A549 (cell line): ENCODE data around the gene WLS. TPM values are rescaled to one million over a fixed set of nuclear protein-coding genes. Genes with fewer than 3 reads are reported as not detected.

ENCODE experiments used
- ATAC-seq, 2 experiments: fragments of 200-7000 bp in 1 of 2; fragments of >200 bp in 1 of 2; cut with Nextera tagmentation in 1 of 2; cut with Tn5 transposase in 1 of 2; 3 replicates each; pipeline versions ENCODE4 v1.8.0 to v1.9.1; 2018 to 2020; ENCODE audit warnings: mild to moderate bottlenecking in 1 of 2, moderate library complexity in 1 of 2
- CTCF ChIA-PET: fragments of 300-600 bp; sonication (Branson Sonifier 250); formaldehyde crosslinking; extraction: SDS; loops from one replicate; lab custom pipeline; 2021; ENCODE audit warnings: antibody characterized with exemption, inconsistent platforms; lab: Yijun Ruan, JAX
- POLR2A ChIA-PET: fragments of 350-600 bp; formaldehyde crosslinking; extraction: SDS; loops from one replicate; lab custom pipeline; 2021; ENCODE audit warnings: antibody characterized with exemption, inconsistent platforms; lab: Yijun Ruan, JAX
- DNase-seq, 2 experiments: peaks; one replicate each; pipeline versions ENCODE4 v3.0.0 to v3.0.0-alpha.2; 2011 to 2016; ENCODE audit warnings: low read depth in 1 of 2, low spot score in 1 of 2
- FAIRE-seq: peaks from 2 replicates; lab custom pipeline; 2011; peaks lifted over from hg19 to GRCh38; lab: Jason Lieb, UNC
- H3K27ac ChIP-seq, 2 experiments: fragments of >200 bp; sonication (Bioruptor Twin); formaldehyde crosslinking; 3 replicates each; pipeline ENCODE4 v1.5.1; 2016 to 2017
- H3K4me1 ChIP-seq: fragments of >200 bp; sonication (Bioruptor Twin); formaldehyde crosslinking; 3 replicates; pipeline ENCODE4 v1.6.1; 2016
- H3K4me2 ChIP-seq: fragments of >200 bp; sonication (Bioruptor Twin); formaldehyde crosslinking; 3 replicates; pipeline ENCODE4 v1.6.1; 2016
- H3K4me3 ChIP-seq: fragments of >200 bp; sonication (Bioruptor Twin); formaldehyde crosslinking; 3 replicates; pipeline ENCODE4 v1.5.1; 2016
- H3K9me3 ChIP-seq: fragments of >200 bp; sonication (Bioruptor Twin); formaldehyde crosslinking; 3 replicates; pipeline ENCODE4 v1.6.1; 2016
- CHD2 ChIP-seq: fragments of 150-350 bp; IDR thresholded peaks from 2 replicates; pipeline ENCODE4 v1.6.1; 2014; ENCODE audit warnings: low read length; ENCODE audit not compliant: partially characterized antibody
- EHF ChIP-seq: fragments of 250-450 bp; sonication (Bioruptor Pico); IDR thresholded peaks from 2 replicates; pipeline ENCODE4 v1.5.0; 2020; ENCODE audit warnings: mild to moderate bottlenecking
- EHMT2 ChIP-seq: fragments of 200-600 bp; sonication (generic); IDR thresholded peaks from 2 replicates; pipeline ENCODE4 v1.6.1; 2016; ENCODE audit warnings: antibody characterized with exemption, low read depth, mild to moderate bottlenecking, moderate library complexity
- EP300 ChIP-seq, 2 experiments: fragments of >200 bp; sonication (Bioruptor Twin); formaldehyde crosslinking; IDR thresholded peaks; 2 replicates in 1 of 2; 3 replicates in 1 of 2; pipeline ENCODE4 v1.6.1; 2016 to 2017
- FOSL2 ChIP-seq, 2 experiments: fragments of 450-650 bp in 1 of 2; fragments of >200 bp in 1 of 2; sonication (Bioruptor Twin) in 1 of 2; formaldehyde crosslinking; IDR thresholded peaks; 2 replicates each; pipeline versions ENCODE4 v1.5.0 to v1.6.1; 2016 to 2020; ENCODE audit warnings: mild to moderate bottlenecking in 1 of 2, moderate library complexity in 1 of 2
- FOXS1 ChIP-seq: fragments of 250-450 bp; sonication (Bioruptor Pico); IDR thresholded peaks from 2 replicates; pipeline ENCODE4 v1.5.0; 2020; ENCODE audit warnings: mild to moderate bottlenecking, moderate library complexity
- HDAC2 ChIP-seq: fragments of 200-600 bp; sonication (generic); IDR thresholded peaks from 2 replicates; pipeline ENCODE4 v1.6.1; 2016
- HOXA7 ChIP-seq: fragments of 250-450 bp; sonication (Bioruptor Pico); IDR thresholded peaks from 2 replicates; pipeline ENCODE4 v1.5.0; 2020; ENCODE audit warnings: mild to moderate bottlenecking, moderate library complexity
- JUNB ChIP-seq: fragments of >200 bp; sonication (Bioruptor Twin); formaldehyde crosslinking; IDR thresholded peaks from 2 replicates; pipeline ENCODE4 v1.6.1; 2016
- KDM1A ChIP-seq: fragments of 200-600 bp; sonication (generic); IDR thresholded peaks from 2 replicates; pipeline ENCODE4 v1.6.1; 2016; ENCODE audit warnings: low read depth, mild to moderate bottlenecking
- MAFK ChIP-seq: fragments of 450-650 bp; IDR thresholded peaks from 2 replicates; pipeline ENCODE4 v1.6.1; 2014; ENCODE audit not compliant: partially characterized antibody
- MAX ChIP-seq: IDR thresholded peaks from 2 replicates; pipeline ENCODE4 v1.6.1; 2012
- NPAS2 ChIP-seq: fragments of 250-450 bp; sonication (Bioruptor Pico); IDR thresholded peaks from 2 replicates; pipeline ENCODE4 v1.8.0; 2022; ENCODE audit warnings: mild to moderate bottlenecking, moderate library complexity, borderline replicate concordance
- NR3C1 ChIP-seq: fragments of >200 bp; sonication (Bioruptor Twin); formaldehyde crosslinking; IDR thresholded peaks from 3 replicates; pipeline ENCODE4 v1.6.1; 2017
- PHF8 ChIP-seq: fragments of 200-600 bp; sonication (generic); IDR thresholded peaks from 2 replicates; pipeline ENCODE4 v1.6.1; 2016; ENCODE audit warnings: low read depth, mild to moderate bottlenecking, antibody characterized with exemption, moderate library complexity, borderline replicate concordance
- POLR2A ChIP-seq: IDR thresholded peaks from 2 replicates; pipeline ENCODE4 v1.6.1; 2012; ENCODE audit warnings: mild to moderate bottlenecking, low read length
- RAD21 ChIP-seq, 2 experiments: fragments of >200 bp in 1 of 2; sonication (Bioruptor Twin) in 1 of 2; formaldehyde crosslinking in 1 of 2; IDR thresholded peaks in 1 of 2; conservative IDR thresholded peaks in 1 of 2; 2 replicates in 1 of 2; 3 replicates in 1 of 2; pipeline ENCODE4 v1.6.1; 2012 to 2018; ENCODE audit warnings: inconsistent platforms in 1 of 2
- RCOR1 ChIP-seq: fragments of 150-350 bp; IDR thresholded peaks from 2 replicates; pipeline ENCODE4 v1.6.1; 2014; ENCODE audit warnings: antibody characterized with exemption, low read length, low read depth
- RFX5 ChIP-seq: fragments of 450-650 bp; IDR thresholded peaks from 2 replicates; pipeline ENCODE4 v1.7.1; 2014; ENCODE audit warnings: antibody characterized with exemption, mild to moderate bottlenecking, moderate library complexity
- SMC3 ChIP-seq: fragments of >200 bp; sonication (Bioruptor Twin); formaldehyde crosslinking; IDR thresholded peaks from 3 replicates; pipeline ENCODE4 v1.6.1; 2018; ENCODE audit warnings: inconsistent platforms
- SREBF2 ChIP-seq: fragments of 450-650 bp; IDR thresholded peaks from 2 replicates; pipeline ENCODE4 v1.6.1; 2014; ENCODE audit warnings: mild to moderate bottlenecking, moderate library complexity
- TFCP2L1 ChIP-seq: fragments of 250-450 bp; sonication (Bioruptor Pico); IDR thresholded peaks from 2 replicates; pipeline ENCODE4 v1.5.0; 2021; ENCODE audit warnings: mild to moderate bottlenecking
- ZC3H11A ChIP-seq: fragments of 450-650 bp; IDR thresholded peaks from 2 replicates; pipeline ENCODE4 v1.6.1; 2014; ENCODE audit warnings: antibody characterized with exemption, mild to moderate bottlenecking
- ZSCAN20 ChIP-seq: fragments of 250-450 bp; sonication (Bioruptor Pico); IDR thresholded peaks from 2 replicates; pipeline ENCODE4 v1.8.0; 2022; ENCODE audit warnings: mild to moderate bottlenecking, moderate library complexity
- WGBS: methylation state at CpG from one replicate; pipeline ENCODE4 v1.1.6; 2017; ENCODE audit errors: missing lambda C conversion rate; 5-methylcytosine and 5-hydroxymethylcytosine counted together
- polyA plus RNA-seq, 4 experiments: library from polyadenylated mRNA; depleted of rRNA in 3 of 4; stranded (reverse); fragments of >200 nt; fragmentation: RNase III in 1 of 4; extraction: RNeasy Plus Mini Kit Qiagen cat#74134 plus additional on column Dnase treatment in 1 of 4; gene quantifications; 2 replicates in 3 of 4; 3 replicates in 1 of 4; pipeline ENCODE4 v1.2.3, GENCODE V29; 2011 to 2017
- TF ChIP-seq, protein P1 (sequence below): IDR thresholded peaks from 2 replicates; pipeline ENCODE4 v1.6.1; 2012; ENCODE audit warnings: low read depth, borderline replicate concordance
- TF ChIP-seq, protein P2 (sequence below): fragments of 450-650 bp; IDR thresholded peaks from 2 replicates; pipeline ENCODE4 v1.6.1; 2014; ENCODE audit warnings: antibody characterized with exemption
- TF ChIP-seq, protein P3 (sequence below): fragments of 200-600 bp; sonication (generic); IDR thresholded peaks from 2 replicates; pipeline ENCODE4 v1.6.1; 2016; ENCODE audit warnings: antibody characterized with exemption, mild to moderate bottlenecking, moderate library complexity
- TF ChIP-seq, protein P4 (sequence below): fragments of 250-450 bp; sonication (Bioruptor Pico); IDR thresholded peaks from 2 replicates; pipeline ENCODE4 v1.5.0; 2020; ENCODE audit warnings: low read depth, mild to moderate bottlenecking, moderate library complexity
- TF ChIP-seq, protein P5 (sequence below): fragments of >200 bp; sonication (Bioruptor Twin); formaldehyde crosslinking; IDR thresholded peaks from 3 replicates; pipeline ENCODE4 v1.5.1; 2016

WLS gene
- polyA plus RNA-seq, 2 of the 4 experiments (the other 2 are of a cell fraction), result 6.6 to 12.1 TPM

GRCh38 chr1:68204977-68205630, 27.2 kb downstream of the WLS start:
- Histone ChIP-seq H3K9me3 (no peaks in the 10 kb centered on the region), H3K4me2 (no peak overlapping the region), H3K4me1 (0 out of 3 replicates have a peak, but pooled peaks cover 4% of the 10 kb centered on the region), H3K4me3 (no peak overlapping the region), H3K27ac (no peak overlapping the region)
- no peak for DNase-seq
- POLR2A ChIA-PET, result no interaction called here
- FAIRE-seq, result no peak
- CTCF ChIA-PET, result no interaction called here
- ATAC-seq, result no peak
- TF ChIP-seq EHMT2 (no peak), MAFK (no peak), RAD21 (conservative IDR thresholded peaks at IDR 0.05 in 1 of 2, IDR thresholded peaks at IDR 0.05 in 1 of 2) (no peak), HDAC2 (no peak), CHD2 (no peak), SMC3 (no peak), JUNB (no peak), FOXS1 (CRISPR knock-in tag) (no peak), ZSCAN20 (CRISPR knock-in tag) (no peak), KDM1A (no peak), RCOR1 (no peak), ZC3H11A (no peak)
- TF ChIP-seq, protein P1, sequence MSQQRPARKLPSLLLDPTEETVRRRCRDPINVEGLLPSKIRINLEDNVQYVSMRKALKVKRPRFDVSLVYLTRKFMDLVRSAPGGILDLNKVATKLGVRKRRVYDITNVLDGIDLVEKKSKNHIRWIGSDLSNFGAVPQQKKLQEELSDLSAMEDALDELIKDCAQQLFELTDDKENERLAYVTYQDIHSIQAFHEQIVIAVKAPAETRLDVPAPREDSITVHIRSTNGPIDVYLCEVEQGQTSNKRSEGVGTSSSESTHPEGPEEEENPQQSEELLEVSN, result no peak
- TF ChIP-seq, protein P2, sequence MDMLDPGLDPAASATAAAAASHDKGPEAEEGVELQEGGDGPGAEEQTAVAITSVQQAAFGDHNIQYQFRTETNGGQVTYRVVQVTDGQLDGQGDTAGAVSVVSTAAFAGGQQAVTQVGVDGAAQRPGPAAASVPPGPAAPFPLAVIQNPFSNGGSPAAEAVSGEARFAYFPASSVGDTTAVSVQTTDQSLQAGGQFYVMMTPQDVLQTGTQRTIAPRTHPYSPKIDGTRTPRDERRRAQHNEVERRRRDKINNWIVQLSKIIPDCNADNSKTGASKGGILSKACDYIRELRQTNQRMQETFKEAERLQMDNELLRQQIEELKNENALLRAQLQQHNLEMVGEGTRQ, result no peak
- TF ChIP-seq, protein P3, sequence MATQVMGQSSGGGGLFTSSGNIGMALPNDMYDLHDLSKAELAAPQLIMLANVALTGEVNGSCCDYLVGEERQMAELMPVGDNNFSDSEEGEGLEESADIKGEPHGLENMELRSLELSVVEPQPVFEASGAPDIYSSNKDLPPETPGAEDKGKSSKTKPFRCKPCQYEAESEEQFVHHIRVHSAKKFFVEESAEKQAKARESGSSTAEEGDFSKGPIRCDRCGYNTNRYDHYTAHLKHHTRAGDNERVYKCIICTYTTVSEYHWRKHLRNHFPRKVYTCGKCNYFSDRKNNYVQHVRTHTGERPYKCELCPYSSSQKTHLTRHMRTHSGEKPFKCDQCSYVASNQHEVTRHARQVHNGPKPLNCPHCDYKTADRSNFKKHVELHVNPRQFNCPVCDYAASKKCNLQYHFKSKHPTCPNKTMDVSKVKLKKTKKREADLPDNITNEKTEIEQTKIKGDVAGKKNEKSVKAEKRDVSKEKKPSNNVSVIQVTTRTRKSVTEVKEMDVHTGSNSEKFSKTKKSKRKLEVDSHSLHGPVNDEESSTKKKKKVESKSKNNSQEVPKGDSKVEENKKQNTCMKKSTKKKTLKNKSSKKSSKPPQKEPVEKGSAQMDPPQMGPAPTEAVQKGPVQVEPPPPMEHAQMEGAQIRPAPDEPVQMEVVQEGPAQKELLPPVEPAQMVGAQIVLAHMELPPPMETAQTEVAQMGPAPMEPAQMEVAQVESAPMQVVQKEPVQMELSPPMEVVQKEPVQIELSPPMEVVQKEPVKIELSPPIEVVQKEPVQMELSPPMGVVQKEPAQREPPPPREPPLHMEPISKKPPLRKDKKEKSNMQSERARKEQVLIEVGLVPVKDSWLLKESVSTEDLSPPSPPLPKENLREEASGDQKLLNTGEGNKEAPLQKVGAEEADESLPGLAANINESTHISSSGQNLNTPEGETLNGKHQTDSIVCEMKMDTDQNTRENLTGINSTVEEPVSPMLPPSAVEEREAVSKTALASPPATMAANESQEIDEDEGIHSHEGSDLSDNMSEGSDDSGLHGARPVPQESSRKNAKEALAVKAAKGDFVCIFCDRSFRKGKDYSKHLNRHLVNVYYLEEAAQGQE, result no peak
- TF ChIP-seq, protein P4, sequence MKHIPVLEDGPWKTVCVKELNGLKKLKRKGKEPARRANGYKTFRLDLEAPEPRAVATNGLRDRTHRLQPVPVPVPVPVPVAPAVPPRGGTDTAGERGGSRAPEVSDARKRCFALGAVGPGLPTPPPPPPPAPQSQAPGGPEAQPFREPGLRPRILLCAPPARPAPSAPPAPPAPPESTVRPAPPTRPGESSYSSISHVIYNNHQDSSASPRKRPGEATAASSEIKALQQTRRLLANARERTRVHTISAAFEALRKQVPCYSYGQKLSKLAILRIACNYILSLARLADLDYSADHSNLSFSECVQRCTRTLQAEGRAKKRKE (CRISPR knock-in tag), result no peak
- 64% methylated on average over 4 of the region's 4 CpGs for WGBS

- Histone ChIP-seq H3K4me1 (peaks cover 13% of the 10 kb centered on the region), H3K4me2 (no peak overlapping the region)
- no peak for DNase-seq
- WGBS, result 69% methylated on average over 5 of the region's 5 CpGs
- TF ChIP-seq RFX5 (no peak), NPAS2 (CRISPR knock-in tag) (no peak), HOXA7 (CRISPR knock-in tag) (no peak), NR3C1 (no peak), FOSL2 (IDR thresholded peaks at IDR 0.05) (no peak), FOSL2 (CRISPR knock-in tag; IDR thresholded peaks at IDR 0.05) (no peak), MAX (no peak), TFCP2L1 (CRISPR knock-in tag) (no peak), RAD21 (conservative IDR thresholded peaks at IDR 0.05 in 1 of 2, IDR thresholded peaks at IDR 0.05 in 1 of 2) (no peak), EP300 (IDR thresholded peaks at IDR 0.05) (no peak), FOXS1 (CRISPR knock-in tag) (no peak), EHF (no peak), SREBF2 (no peak), RCOR1 (no peak), POLR2A (no peak), PHF8 (no peak)
- TF ChIP-seq, protein P5, sequence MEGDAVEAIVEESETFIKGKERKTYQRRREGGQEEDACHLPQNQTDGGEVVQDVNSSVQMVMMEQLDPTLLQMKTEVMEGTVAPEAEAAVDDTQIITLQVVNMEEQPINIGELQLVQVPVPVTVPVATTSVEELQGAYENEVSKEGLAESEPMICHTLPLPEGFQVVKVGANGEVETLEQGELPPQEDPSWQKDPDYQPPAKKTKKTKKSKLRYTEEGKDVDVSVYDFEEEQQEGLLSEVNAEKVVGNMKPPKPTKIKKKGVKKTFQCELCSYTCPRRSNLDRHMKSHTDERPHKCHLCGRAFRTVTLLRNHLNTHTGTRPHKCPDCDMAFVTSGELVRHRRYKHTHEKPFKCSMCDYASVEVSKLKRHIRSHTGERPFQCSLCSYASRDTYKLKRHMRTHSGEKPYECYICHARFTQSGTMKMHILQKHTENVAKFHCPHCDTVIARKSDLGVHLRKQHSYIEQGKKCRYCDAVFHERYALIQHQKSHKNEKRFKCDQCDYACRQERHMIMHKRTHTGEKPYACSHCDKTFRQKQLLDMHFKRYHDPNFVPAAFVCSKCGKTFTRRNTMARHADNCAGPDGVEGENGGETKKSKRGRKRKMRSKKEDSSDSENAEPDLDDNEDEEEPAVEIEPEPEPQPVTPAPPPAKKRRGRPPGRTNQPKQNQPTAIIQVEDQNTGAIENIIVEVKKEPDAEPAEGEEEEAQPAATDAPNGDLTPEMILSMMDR, result no peak
- TF ChIP-seq, protein P1, result no peak
- TF ChIP-seq, all 56 proteins: peak for 0
- no peak overlapping the region for H3K27ac ChIP-seq
- no peak overlapping the region for H3K4me3 ChIP-seq
- ATAC-seq, result no peak
- ChIA-PET POLR2A (no interaction called here), CTCF (no interaction called here)
- FAIRE-seq, result no peak
- no peaks in the 10 kb centered on the region for H3K9me3 ChIP-seq
Observed at GRCh38 chr1:68202239-68202832, 30.0 kb downstream of the WLS start.
